ENCODE measurements around the gene YDJC. TPM values are rescaled to one million over a fixed set of nuclear protein-coding genes. Genes with fewer than 3 reads are reported as not detected.

The YDJC gene
- total and polyA plus RNA-seq, 2 of the 8 experiments (the other 6 are each of a cell fraction or from before 2014, with no cell fraction given), result 36.7 to 45.2 TPM

- Histone ChIP-seq H2AFZ (ENCODE audit: low read length) (no peak overlapping the region), H4K91ac (replicated peaks; ENCODE audit: insufficient read length, low read length) (peak overlapping the region; percentile 40), H3K4me3 (ENCODE audit: extremely low read depth in 1 of 4, insufficient read depth in 2 of 4, low read depth in 3 of 4, low read length in 4 of 4) (peak overlapping the region; percentile 65 to 77 (median 72)), H2BK5ac (ENCODE audit: low read depth, low read length) (no peak overlapping the region), H3K27me3 (replicated peaks in 1 of 4; ENCODE audit: control insufficient read depth in 3 of 4, extremely low read depth in 1 of 4, insufficient read depth in 3 of 4, low read length in 3 of 4) (peaks cover 0 to 7% (median 1%) of the 10 kb centered on the region in 4 experiments; a peak in 3 of 7 replicates), H3K79me2 (ENCODE audit: control insufficient read depth in 1 of 2, insufficient read depth in 2 of 2, low read length in 2 of 2) (no peaks in the 10 kb centered on the region), H3K36me3 (ENCODE audit: control insufficient read depth in 2 of 4, insufficient read depth in 4 of 4, low read length in 3 of 4) (no peaks in the 10 kb centered on the region), H2BK20ac (ENCODE audit: low read length) (no peak overlapping the region), H4K20me1 (replicated peaks in 1 of 2; ENCODE audit: control insufficient read depth in 1 of 2, insufficient read depth in 2 of 2, low read length in 2 of 2) (peaks cover 0 to 11% of the 10 kb centered on the region in 2 experiments), H3K9me3 (ENCODE audit: insufficient read depth in 2 of 2, low read depth in 1 of 2, low read length in 1 of 2) (no peaks in the 10 kb centered on the region), H3K9ac (replicated peaks in 1 of 4; ENCODE audit: extremely low read depth in 1 of 4, low read depth in 3 of 4, low read length in 3 of 4) (peak overlapping the region in 3 of 4 experiments; percentile 65 to 84 (median 66); a peak in 4 of 7 replicates), H3K23me2 (ENCODE audit: low read depth, low read length) (peaks cover 5% of the 10 kb centered on the region; the same call in 1 of the 2 replicates), H2BK12ac (ENCODE audit: low read depth, low read length) (0 out of 2 replicates have a peak overlapping the region, but pooled peaks have one; percentile 84), H3K4ac (replicated peaks; ENCODE audit: insufficient read length, low read depth, low read length) (no peak overlapping the region), H3K23ac (ENCODE audit: insufficient read length) (no peak overlapping the region), H2BK120ac (replicated peaks; ENCODE audit: low read depth, low read length) (no peak overlapping the region), H3K4me1 (replicated peaks in 1 of 4; ENCODE audit: control insufficient read depth in 3 of 4, insufficient read depth in 4 of 4, low read length in 3 of 4) (peaks cover 0 to 5% (median 2%) of the 10 kb centered on the region in 4 experiments; a peak in 4 of 7 replicates), H3K56ac (replicated peaks; ENCODE audit: insufficient read length, low read depth, low read length) (no peak overlapping the region), H3K79me1 (ENCODE audit: low read depth, low read length) (no peaks in the 10 kb centered on the region), H4K5ac (ENCODE audit: insufficient read length, low read depth, low read length) (no peak overlapping the region), H3K27ac (ENCODE audit: low read depth, low read length) (no peak overlapping the region), H2BK15ac (ENCODE audit: low read length) (no peak overlapping the region), H4K8ac (ENCODE audit: extremely low read depth, insufficient read depth, low read length) (peak overlapping the region; percentile 87), H3K4me2 (ENCODE audit: insufficient read depth in 1 of 2, low read depth in 2 of 2, low read length in 2 of 2) (peak overlapping the region; percentile 17 to 79), H3K14ac (ENCODE audit: insufficient read length) (no peak overlapping the region), H2AK5ac (ENCODE audit: low read depth, low read length) (no peak overlapping the region), H3K18ac (ENCODE audit: extremely low read depth, low read length) (no peak overlapping the region)
- no peak for FAIRE-seq
- ChIA-PET POLR2A (ENCODE audit: partially characterized antibody) (interaction anchor here (1.0 to 5.7 kb wide), 9 partner anchors 10 to 87 kb away, joined by 3 to 74 read pairs (median 4); partner anchors contain the start of genes CCDC116, PPIL2 and YDJC), CTCF (ENCODE audit: partially characterized antibody) (interaction anchor here (0.7 to 22.2 kb wide), 20 partner anchors 9 to 186 kb away, joined by 3 to 499 read pairs (median 6); partner anchors contain the start of genes CCDC116, PPIL2 and YDJC)
- 7% methylated on average over 22 of the region's 56 CpGs; no CpG with 5 or more reads in 1 of the 2 experiments for WGBS, 2 experiments (ENCODE audit: extremely low coverage in 1 of 2, insufficient coverage in 1 of 2, insufficient read length in 1 of 2, insufficient replicate concordance in 2 of 2, low coverage in 1 of 2, low lambda C conversion rate in 2 of 2, missing lambda C conversion rate in 1 of 2)
- peak in 1 of 2 experiments; percentile 84 for DNase-seq (ENCODE audit: low read depth in 1 of 2, low spot score in 2 of 2)
- TF ChIP-seq YY1 (IDR thresholded peaks at IDR 0.05; ENCODE audit: low read depth, low read length) (no peak), RFX5 (IDR thresholded peaks at IDR 0.05; ENCODE audit: borderline replicate concordance, low read depth, low read length) (no peak), NRF1 (IDR thresholded peaks at IDR 0.05; ENCODE audit: low read depth, low read length) (no peak), CHD1 (IDR thresholded peaks at IDR 0.05; ENCODE audit: low read depth, low read length) (no peak), SP4 (IDR thresholded peaks at IDR 0.05; ENCODE audit: low read length) (no peak), KDM5A (IDR thresholded peaks at IDR 0.05; ENCODE audit: low read length) (no peak), SIRT6 (IDR thresholded peaks at IDR 0.05; ENCODE audit: low read length) (no peak), USF2 (IDR thresholded peaks at IDR 0.05; ENCODE audit: low read length) (no peak), ATF2 (IDR thresholded peaks at IDR 0.05; ENCODE audit: low read length) (no peak)
These were observed 13.0 kb upstream of the YDJC start for GRCh38 chr22:21642584-21643448.

All from H1 (cell line).